ENCODE measurements around the gene LIPJ. TPM values are rescaled to one million over a fixed set of nuclear protein-coding genes. Genes with fewer than 3 reads are reported as not detected.

Gene LIPJ
- total RNA-seq, 1 donor from 2014 or later, result 0.12 TPM

DNA sequence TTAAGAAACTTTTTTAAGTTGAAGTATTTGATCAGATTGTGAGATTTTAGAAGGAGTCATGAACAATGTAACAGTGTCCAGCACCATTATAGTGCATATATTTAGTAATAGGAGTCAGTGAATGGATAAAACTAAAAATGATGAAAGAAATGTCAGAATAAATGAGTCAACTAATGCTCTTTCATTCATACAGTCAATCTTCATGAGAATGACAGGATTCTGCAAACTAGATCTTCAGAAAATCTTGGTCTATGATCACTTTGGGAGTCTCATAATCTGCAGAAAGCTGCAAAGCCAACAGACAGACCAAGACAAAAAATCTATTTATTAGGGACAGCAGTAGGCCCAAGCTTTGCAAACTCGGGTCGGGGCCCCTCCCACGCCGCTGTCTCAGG is 4.2 kb upstream of the LIPJ start:
- Mint-ChIP-seq H3K36me3 (peaks cover 4% of the 10 kb centered on the region), H3K9me3 (no peaks in the 10 kb centered on the region), H3K4me1 (ENCODE audit: unreplicated experiment) (peaks cover 5% of the 10 kb centered on the region), H3K27me3 (no peaks in the 10 kb centered on the region), H3K4me3 (peak overlapping the region; percentile 92), H3K27ac (peak overlapping the region; percentile 44)
- no peak for DNase-seq (ENCODE audit: extremely low spot score, unreplicated experiment)
- TF ChIP-seq, protein P1, sequence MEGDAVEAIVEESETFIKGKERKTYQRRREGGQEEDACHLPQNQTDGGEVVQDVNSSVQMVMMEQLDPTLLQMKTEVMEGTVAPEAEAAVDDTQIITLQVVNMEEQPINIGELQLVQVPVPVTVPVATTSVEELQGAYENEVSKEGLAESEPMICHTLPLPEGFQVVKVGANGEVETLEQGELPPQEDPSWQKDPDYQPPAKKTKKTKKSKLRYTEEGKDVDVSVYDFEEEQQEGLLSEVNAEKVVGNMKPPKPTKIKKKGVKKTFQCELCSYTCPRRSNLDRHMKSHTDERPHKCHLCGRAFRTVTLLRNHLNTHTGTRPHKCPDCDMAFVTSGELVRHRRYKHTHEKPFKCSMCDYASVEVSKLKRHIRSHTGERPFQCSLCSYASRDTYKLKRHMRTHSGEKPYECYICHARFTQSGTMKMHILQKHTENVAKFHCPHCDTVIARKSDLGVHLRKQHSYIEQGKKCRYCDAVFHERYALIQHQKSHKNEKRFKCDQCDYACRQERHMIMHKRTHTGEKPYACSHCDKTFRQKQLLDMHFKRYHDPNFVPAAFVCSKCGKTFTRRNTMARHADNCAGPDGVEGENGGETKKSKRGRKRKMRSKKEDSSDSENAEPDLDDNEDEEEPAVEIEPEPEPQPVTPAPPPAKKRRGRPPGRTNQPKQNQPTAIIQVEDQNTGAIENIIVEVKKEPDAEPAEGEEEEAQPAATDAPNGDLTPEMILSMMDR (conservative IDR thresholded peaks at IDR 0.05), result no peak

DNA sequence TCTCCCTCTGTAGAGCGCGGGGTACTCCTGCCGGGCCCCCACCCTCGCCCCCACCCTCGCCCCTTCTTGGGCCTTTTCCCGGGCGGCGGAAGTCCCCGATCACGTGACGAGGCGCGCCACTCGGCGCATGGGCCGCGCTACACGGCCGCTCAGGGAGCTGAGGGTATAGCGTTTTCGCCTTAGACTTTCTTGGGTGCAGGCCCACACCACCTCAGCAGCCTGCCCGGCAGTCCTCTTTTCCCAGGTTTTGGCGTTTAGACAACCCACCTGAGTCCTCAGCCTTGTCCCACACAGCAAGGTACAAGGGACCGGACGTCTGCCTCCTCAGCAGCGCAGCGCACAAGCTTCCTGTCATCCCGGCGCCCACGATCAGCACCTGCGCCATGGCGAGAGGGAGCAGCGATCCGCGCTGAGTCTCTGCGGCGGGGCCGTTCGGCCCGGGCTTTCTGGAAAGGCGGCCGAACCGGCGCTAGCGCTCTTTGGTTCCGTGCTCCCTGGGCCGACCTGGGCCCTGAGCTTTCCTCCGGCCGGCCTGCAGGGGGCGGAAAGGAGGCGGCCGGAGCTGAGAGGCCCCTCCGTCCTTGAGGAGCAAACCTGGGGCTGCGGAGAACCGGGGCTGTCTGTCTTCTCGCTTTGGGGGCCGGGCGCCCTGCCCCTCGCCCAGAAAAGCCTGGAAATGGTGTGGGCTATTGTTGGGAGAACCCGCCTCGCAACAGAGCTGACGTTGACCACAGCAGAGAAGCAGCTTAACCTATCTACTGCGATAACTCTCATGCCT is 3.6 kb upstream of the LIPJ start, which contains the start of gene RNLS:
Gene RNLS (minus strand): TSS at position 513 of the 778 bp plus-strand sequence.
- TF ChIP-seq, protein P1 (conservative IDR thresholded peaks at IDR 0.05), result peak; percentile 83
- peaks cover 5% of the 10 kb centered on the region for H3K4me1 Mint-ChIP-seq (ENCODE audit: unreplicated experiment)
- H3K36me3 Mint-ChIP-seq, result peaks cover 4% of the 10 kb centered on the region
- H3K9me3 Mint-ChIP-seq, result no peaks in the 10 kb centered on the region
- peak within 1 kb of the TSS; percentile 85 for H3K27ac Mint-ChIP-seq
- H3K27me3 Mint-ChIP-seq, result no peaks in the 10 kb centered on the region
- DNase-seq (ENCODE audit: extremely low spot score, unreplicated experiment), result peak; percentile 76
- H3K4me3 Mint-ChIP-seq, result peak within 1 kb of the TSS; percentile 92

DNA sequence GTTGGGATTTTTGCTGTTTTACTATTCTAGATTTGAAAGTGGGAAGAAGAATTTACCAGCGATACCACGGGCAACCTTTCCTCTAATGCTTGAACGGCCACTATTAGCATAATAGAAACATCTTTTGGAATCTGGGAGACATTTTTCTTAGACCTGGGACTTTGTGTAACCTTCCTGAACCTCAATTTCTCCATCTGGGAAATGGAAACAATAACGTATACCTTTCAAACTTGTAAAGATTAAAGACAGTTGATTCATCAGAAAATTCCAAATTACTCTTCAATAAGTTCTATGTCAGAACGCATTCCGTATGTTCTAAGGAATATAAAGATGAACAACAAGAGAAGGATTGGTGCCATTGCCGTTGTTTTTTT is 3.0 kb upstream of the LIPJ start:
- no peaks in the 10 kb centered on the region for H3K9me3 Mint-ChIP-seq
- TF ChIP-seq, protein P1 (conservative IDR thresholded peaks at IDR 0.05), result no peak
- no peak for DNase-seq (ENCODE audit: extremely low spot score, unreplicated experiment)
- H3K27ac Mint-ChIP-seq, result peak overlapping the region; percentile 85
- no peaks in the 10 kb centered on the region for H3K27me3 Mint-ChIP-seq
- peaks cover 4% of the 10 kb centered on the region for H3K36me3 Mint-ChIP-seq
- H3K4me1 Mint-ChIP-seq (ENCODE audit: unreplicated experiment), result peaks cover 5% of the 10 kb centered on the region
- peak overlapping the region; percentile 92 for H3K4me3 Mint-ChIP-seq

DNA sequence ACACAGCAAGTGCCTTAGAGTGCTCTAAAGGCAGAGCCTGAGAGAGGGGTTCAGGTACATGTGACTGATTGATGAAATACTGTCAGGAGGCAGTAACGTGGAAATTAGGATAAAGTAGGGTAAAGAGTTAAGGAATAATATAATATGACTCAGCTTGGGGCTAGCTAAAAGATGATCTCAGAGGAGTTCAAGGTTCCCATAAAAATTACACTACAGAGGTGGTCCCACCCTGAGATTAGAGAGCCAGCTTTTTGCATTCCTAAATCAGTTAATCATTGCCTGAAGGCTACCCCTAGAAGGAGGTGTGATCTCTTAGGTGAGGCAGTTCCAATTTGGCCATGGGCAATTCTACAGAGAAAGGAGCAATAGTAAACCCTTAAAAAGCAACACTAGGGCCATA is 5.8 kb downstream of the LIPJ start:
- no peak overlapping the region for H3K27ac Mint-ChIP-seq
- TF ChIP-seq, protein P1 (conservative IDR thresholded peaks at IDR 0.05), result no peak
- H3K4me3 Mint-ChIP-seq, result no peak overlapping the region
- no peaks in the 10 kb centered on the region for H3K27me3 Mint-ChIP-seq
- H3K9me3 Mint-ChIP-seq, result no peaks in the 10 kb centered on the region
- DNase-seq (ENCODE audit: extremely low spot score, unreplicated experiment), result no peak
- H3K36me3 Mint-ChIP-seq, result no peaks in the 10 kb centered on the region
- H3K4me1 Mint-ChIP-seq (ENCODE audit: unreplicated experiment), result no peaks in the 10 kb centered on the region

DNA sequence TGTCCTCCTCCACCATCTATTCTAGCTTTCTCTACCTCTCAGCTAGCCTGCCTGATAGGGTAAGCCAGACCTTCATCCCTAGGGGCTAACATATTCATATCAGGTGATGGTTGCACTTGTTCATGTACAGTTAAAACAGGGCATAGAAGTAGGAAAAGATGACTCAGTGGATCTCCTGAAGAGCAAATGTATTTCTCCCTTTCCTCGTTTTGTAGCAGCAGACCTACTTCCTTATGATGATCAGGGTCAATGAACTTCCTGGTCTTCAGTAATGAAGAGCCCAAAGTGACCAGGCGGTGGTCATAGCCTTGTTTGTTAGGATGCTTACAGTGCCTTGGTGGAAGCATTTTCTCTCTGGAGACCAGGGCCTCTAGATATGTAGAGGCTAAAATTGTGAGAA is 6.3 kb downstream of the LIPJ start:
- H3K27ac Mint-ChIP-seq, result no peak overlapping the region
- H3K36me3 Mint-ChIP-seq, result no peaks in the 10 kb centered on the region
- no peaks in the 10 kb centered on the region for H3K27me3 Mint-ChIP-seq
- no peak overlapping the region for H3K4me3 Mint-ChIP-seq
- no peaks in the 10 kb centered on the region for H3K9me3 Mint-ChIP-seq
- no peak for DNase-seq (ENCODE audit: extremely low spot score, unreplicated experiment)
- TF ChIP-seq, protein P1 (conservative IDR thresholded peaks at IDR 0.05), result no peak
- no peaks in the 10 kb centered on the region for H3K4me1 Mint-ChIP-seq (ENCODE audit: unreplicated experiment)

All from type B pancreatic cell (in vitro differentiated cells).